Lung (tissue), 12 donors: ENCODE results near the gene WNK2. TPM values are rescaled to one million over a fixed set of nuclear protein-coding genes. Genes with fewer than 3 reads are reported as not detected.
A peak's percentile ranks its signal among the peaks of the same experiment; 100 is the strongest.

Source experiments
- ATAC-seq: fragments of 200-7000 bp; cut with Tn5 transposase; one replicate; pipeline ENCODE4 v1.9.1; 2020; ENCODE audit warnings: moderate number of reproducible peaks; ENCODE audit not compliant: insufficient read depth, low FRiP score
- DNase-seq, 3 donors: peaks; one replicate each; pipeline ENCODE4 v3.0.0-alpha.2; 2013 to 2017
- H3K27ac ChIP-seq, 2 donors: one replicate each; pipeline ENCODE4 v1.5.1; 2013; ENCODE audit warnings: mild to moderate bottlenecking in 2 of 2, moderate library complexity in 2 of 2, control low read depth in 1 of 2, inconsistent platforms in 1 of 2, low read depth in 1 of 2, low read length in 1 of 2
- H3K27me3 ChIP-seq, 3 donors: one replicate each; pipeline ENCODE4 v1.5.1; 2013; ENCODE audit warnings: low read length in 2 of 3; ENCODE audit not compliant: control insufficient read depth in 3 of 3, insufficient read depth in 3 of 3
- H3K36me3 ChIP-seq, 4 donors: one replicate each; pipeline ENCODE4 v1.5.1; 2013; ENCODE audit warnings: low read length in 4 of 4, mild to moderate bottlenecking in 1 of 4, moderate library complexity in 1 of 4; ENCODE audit not compliant: control insufficient read depth in 4 of 4, insufficient read depth in 4 of 4
- H3K4me1 ChIP-seq, 5 donors: one replicate each; pipeline ENCODE4 v1.5.1; 2013; ENCODE audit warnings: low read length in 5 of 5, mild to moderate bottlenecking in 2 of 5, moderate library complexity in 1 of 5; ENCODE audit not compliant: control insufficient read depth in 5 of 5, insufficient read depth in 5 of 5
- H3K4me3 ChIP-seq: one replicate; pipeline ENCODE4 v1.5.1; 2013; ENCODE audit warnings: mild to moderate bottlenecking, control low read depth, moderate library complexity
- H3K9ac ChIP-seq, 2 donors: one replicate each; pipeline ENCODE4 v1.5.1; 2013; ENCODE audit warnings: low read length in 2 of 2, control low read depth in 1 of 2; ENCODE audit not compliant: insufficient read depth in 1 of 2
- H3K9me3 ChIP-seq, 4 donors: one replicate each; pipeline ENCODE4 v1.5.1; 2013; ENCODE audit warnings: low read length in 3 of 4, mild to moderate bottlenecking in 1 of 4, moderate library complexity in 1 of 4; ENCODE audit not compliant: control insufficient read depth in 4 of 4, insufficient read depth in 3 of 4
- WGBS, 2 donors: extraction: QIAGEN DNeasy Blood & Tissue Kit; methylation state at CpG; one replicate each; pipeline ENCODE4 v1.1.7; 2013; 5-methylcytosine and 5-hydroxymethylcytosine counted together
- polyA plus RNA-seq, 2 donors: library from polyadenylated mRNA; stranded (reverse); fragments of 200-250 nt; gene quantifications; one replicate each; pipeline ENCODE4 v1.2.1, GENCODE V29; 2013
- total RNA-seq, 2 donors: library from RNA; depleted of rRNA in 1 of 2; stranded (reverse); fragments of >200 nt in 1 of 2; gene quantifications; one replicate each; pipeline ENCODE4 v1.2.1, GENCODE V29; 2014 to 2021
- TF ChIP-seq, protein P1 (sequence below): IDR thresholded peaks from 2 replicates; pipeline ENCODE4 v1.5.1; 2012; ENCODE audit warnings: mild to moderate bottlenecking; ENCODE audit errors: control extremely low read depth, extremely low read depth
- donor health status: control.
- donor health status: control.
- donor health status: Bipolar disorder and iron deficiency.
- donor health status: healthy.
- donor health status: DM: yes; HTN: yes; CAD: no.

WNK2 gene
- total and polyA plus RNA-seq, 4 donors, result 1.00 to 8.5 (median 2.9) TPM

GRCh38 chr9:93200449-93200742, 16.5 kb downstream of the WNK2 start:
- H3K27ac ChIP-seq, result no peak overlapping the region

DNA sequence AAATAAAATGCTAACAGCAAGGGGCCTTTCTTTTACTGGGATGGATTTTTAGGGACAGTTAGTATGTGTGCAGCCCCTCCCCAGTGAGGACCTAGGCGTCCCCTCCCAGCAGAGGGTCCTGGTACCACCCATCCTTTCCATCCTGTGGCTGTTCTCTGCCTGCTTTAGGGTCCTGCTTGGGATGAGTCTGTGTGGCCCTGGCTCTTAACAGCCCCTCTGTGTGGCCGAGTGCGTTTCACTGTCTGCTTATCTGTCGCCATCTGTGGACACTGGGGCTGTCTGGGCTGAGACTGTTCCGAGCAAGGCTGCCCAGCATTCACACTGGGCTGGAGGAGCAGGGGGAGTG, 17.0 kb downstream of the WNK2 start:
- TF ChIP-seq, protein P1, sequence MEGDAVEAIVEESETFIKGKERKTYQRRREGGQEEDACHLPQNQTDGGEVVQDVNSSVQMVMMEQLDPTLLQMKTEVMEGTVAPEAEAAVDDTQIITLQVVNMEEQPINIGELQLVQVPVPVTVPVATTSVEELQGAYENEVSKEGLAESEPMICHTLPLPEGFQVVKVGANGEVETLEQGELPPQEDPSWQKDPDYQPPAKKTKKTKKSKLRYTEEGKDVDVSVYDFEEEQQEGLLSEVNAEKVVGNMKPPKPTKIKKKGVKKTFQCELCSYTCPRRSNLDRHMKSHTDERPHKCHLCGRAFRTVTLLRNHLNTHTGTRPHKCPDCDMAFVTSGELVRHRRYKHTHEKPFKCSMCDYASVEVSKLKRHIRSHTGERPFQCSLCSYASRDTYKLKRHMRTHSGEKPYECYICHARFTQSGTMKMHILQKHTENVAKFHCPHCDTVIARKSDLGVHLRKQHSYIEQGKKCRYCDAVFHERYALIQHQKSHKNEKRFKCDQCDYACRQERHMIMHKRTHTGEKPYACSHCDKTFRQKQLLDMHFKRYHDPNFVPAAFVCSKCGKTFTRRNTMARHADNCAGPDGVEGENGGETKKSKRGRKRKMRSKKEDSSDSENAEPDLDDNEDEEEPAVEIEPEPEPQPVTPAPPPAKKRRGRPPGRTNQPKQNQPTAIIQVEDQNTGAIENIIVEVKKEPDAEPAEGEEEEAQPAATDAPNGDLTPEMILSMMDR, result no peak

More at GRCh38 chr9:93200449-93200742, 16.5 kb downstream of the WNK2 start:
- ATAC-seq, result no peak
- TF ChIP-seq, protein P1, result no peak
- Histone ChIP-seq H3K4me3 (no peak overlapping the region), H3K36me3 (no peaks in the 10 kb centered on the region), H3K27me3 (no peaks in the 10 kb centered on the region), H3K9ac (no peak overlapping the region), H3K4me1 (peaks cover 0 to 23% (median 8%) of the 10 kb centered on the region in 5 donors), H3K9me3 (peaks cover 0 to 3% (median 0%) of the 10 kb centered on the region in 4 donors)
- WGBS, 2 donors, result 86 to 96% methylated on average over 9 of the region's 9 CpGs
- DNase-seq, result no peak

GRCh38 chr9:93203026-93203717, 19.2 kb downstream of the WNK2 start:
- no peak overlapping the region for H3K4me3 ChIP-seq
- TF ChIP-seq, protein P1, result no peak
- peak overlapping the region in 1 of 2 donors; percentile 48 for H3K27ac ChIP-seq
- H3K36me3 ChIP-seq, result no peaks in the 10 kb centered on the region
- no peaks in the 10 kb centered on the region for H3K9me3 ChIP-seq
- no peak for DNase-seq
- H3K27me3 ChIP-seq, result no peaks in the 10 kb centered on the region
- H3K4me1 ChIP-seq, result peaks cover under 1 to 48% (median 13%) of the 10 kb centered on the region in 5 donors
- H3K9ac ChIP-seq, result no peak overlapping the region
- 90 to 91% methylated on average over 9 to 11 of the region's 11 CpGs for WGBS, 2 donors
- ATAC-seq, result no peak

More for the DNA sequence above, 17.0 kb downstream of the WNK2 start:
- Histone ChIP-seq H3K27me3 (no peaks in the 10 kb centered on the region), H3K9me3 (peaks cover 0 to 3% (median 0%) of the 10 kb centered on the region in 4 donors), H3K27ac (peak overlapping the region in 1 of 2 donors; percentile 36), H3K9ac (no peak overlapping the region), H3K36me3 (no peaks in the 10 kb centered on the region), H3K4me1 (peaks cover 0 to 29% (median 8%) of the 10 kb centered on the region in 5 donors), H3K4me3 (no peak overlapping the region)
- DNase-seq (peak in 1 of 3 donors; percentile 35), ATAC-seq (no peak)
- 89 to 90% methylated on average over 5 of the region's 5 CpGs for WGBS, 2 donors
